HepG2 (cell line): Measurements from ENCODE around the gene CRKL.

Experiments
- ETV5 ChIP-seq: IDR thresholded peaks from 2 replicates; pipeline ENCODE4 v1.6.1; 2018; ENCODE audit warnings: missing biosample characterization, missing genetic modification reagents, inconsistent platforms, borderline replicate concordance
- NONO ChIP-seq, 2 experiments: fragments of 450-650 bp in 1 of 2; sonication (generic) in 1 of 2; formaldehyde crosslinking in 1 of 2; IDR thresholded peaks in 1 of 2; conservative IDR thresholded peaks in 1 of 2; 2 replicates each; pipeline versions ENCODE4 v1.6.1 to v1.8.0; 2017 to 2022; ENCODE audit warnings: mild to moderate bottlenecking in 1 of 2, missing genetic modification reagents in 1 of 2, moderate library complexity in 1 of 2
- ZNF33A ChIP-seq: sonication (generic); formaldehyde crosslinking; IDR thresholded peaks from 2 replicates; pipeline ENCODE4 v1.5.1; 2020; ENCODE audit warnings: missing genetic modification reagents, mild to moderate bottlenecking, moderate library complexity, borderline replicate concordance
- TF ChIP-seq, protein P1 (sequence below): sonication (generic); formaldehyde crosslinking; IDR thresholded peaks from 2 replicates; pipeline ENCODE4 v1.5.1; 2020; ENCODE audit warnings: mild to moderate bottlenecking, missing genetic modification reagents, borderline replicate concordance

DNA sequence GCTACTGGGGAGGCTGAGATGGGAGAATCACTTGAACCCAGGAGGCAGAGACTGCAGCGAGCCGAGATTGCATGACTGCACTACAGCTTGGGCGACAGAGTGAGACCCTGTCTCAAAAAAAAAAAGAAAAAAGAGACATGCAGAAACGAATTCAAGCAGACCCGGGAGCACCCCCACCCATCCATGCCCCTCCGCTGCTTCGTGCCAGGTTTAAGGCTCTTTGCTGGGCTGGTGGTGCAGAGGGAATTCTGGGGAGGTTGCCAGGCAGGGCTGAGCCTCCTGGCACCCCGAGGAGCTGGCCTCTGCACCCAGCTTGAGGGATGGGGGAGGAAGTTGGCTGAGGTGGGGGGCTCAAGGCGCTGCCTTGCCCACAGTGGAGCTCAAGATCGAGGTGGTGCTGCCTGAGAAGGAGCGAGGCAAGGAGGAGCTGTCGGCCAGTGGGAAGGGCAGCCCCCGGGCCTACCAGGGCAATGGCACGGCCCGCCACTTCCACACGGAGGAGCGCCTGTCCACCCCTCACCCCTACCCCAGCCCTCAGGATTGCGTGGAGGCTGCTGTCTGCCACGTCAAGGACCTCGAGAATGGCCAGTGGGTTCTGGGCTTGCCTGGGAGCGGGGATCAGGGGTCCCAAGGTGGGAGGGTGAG, 55.8 kb downstream of the CRKL start:
- TF ChIP-seq NONO (IDR thresholded peaks at IDR 0.05) (no peak), NONO (CRISPR knock-in tag; conservative IDR thresholded peaks at IDR 0.05) (no peak), ETV5 (no peak), ZNF33A (CRISPR knock-in tag) (no peak)
- TF ChIP-seq, protein P1, sequence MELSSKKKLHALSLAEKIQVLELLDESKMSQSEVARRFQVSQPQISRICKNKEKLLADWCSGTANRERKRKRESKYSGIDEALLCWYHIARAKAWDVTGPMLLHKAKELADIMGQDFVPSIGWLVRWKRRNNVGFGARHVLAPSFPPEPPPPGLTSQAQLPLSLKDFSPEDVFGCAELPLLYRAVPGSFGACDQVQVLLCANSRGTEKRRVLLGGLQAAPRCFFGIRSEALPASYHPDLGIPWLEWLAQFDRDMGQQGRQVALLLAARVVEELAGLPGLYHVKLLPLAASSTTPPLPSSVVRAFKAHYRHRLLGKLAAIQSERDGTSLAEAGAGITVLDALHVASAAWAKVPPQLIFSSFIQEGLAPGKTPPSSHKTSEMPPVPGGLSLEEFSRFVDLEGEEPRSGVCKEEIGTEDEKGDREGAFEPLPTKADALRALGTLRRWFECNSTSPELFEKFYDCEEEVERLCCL (CRISPR knock-in tag): no peak
